Endothelial cell of hepatic sinusoid (primary cell): Measurements from ENCODE around the gene CALHM4.

Source experiments
- in situ Hi-C: cut with HindIII; loops from 2 replicates; pipeline ENCODE4 v1.10.0; 2017; ENCODE audit warnings: low sequenced_read_pairs

Gene CALHM4

DNA sequence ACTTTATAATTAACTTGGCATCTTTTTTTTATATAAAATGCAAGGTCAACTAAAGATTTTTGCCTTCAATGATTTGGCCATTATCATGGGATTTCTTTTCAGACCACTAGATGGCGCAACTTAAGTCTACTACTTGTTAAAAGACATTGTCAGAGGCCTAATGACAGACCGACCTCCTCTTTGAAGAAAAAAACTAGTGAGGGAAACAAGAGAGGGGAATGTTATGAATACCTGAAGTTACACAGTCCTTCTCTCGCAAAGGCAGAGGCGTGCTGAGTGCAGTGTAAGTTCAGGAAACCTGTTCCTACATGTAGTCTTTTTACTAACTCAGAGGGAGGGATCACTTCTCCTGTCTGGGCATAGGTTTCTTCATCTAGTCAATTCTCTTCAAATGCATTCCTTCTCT is 17.3 kb upstream of the CALHM4 start:
- in situ Hi-C loops = loop anchor here (5.0 kb wide), 1 partner anchor 84 kb away; no protein-coding TSS in a partner anchor

DNA sequence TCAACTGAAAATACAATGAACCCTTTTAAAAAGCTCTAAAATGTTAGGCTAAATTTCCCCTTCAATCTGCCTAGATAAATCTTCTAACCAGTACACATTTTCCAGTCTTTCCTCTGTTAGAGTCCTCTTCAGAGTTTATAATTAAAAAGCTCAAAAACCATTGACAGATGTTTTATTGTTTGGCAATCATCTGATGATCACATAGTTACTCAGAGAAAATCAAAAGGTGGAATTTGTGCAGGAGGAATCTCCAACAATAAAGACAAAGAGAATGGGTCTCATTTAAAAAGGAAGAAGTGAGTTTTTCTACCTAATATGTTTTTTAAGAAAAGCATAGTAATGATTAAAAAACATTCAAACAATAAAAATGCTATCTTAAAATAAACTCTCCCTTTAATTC is 11.1 kb upstream of the CALHM4 start:
- in situ Hi-C loops = no loop called here

DNA sequence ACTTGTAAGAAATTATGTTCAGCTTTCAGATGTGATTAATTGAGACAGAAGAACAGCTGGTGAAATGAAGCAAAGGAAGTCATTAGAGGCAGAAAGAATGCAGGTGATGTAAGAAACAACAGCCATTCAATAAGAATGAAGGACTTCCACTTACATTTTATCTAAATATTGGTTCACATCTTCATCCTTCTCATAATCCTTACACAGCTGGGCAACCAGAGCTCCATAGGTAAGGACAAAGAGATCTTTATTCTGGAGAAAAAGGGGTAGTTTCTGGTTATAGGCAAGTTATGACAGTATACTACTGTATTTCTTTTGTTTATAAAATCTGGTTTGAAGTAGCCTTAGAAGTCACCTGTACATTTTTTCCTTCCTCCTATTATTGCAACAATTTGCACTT is 10.4 kb upstream of the CALHM4 start:
- in situ Hi-C loops = no loop called here

DNA sequence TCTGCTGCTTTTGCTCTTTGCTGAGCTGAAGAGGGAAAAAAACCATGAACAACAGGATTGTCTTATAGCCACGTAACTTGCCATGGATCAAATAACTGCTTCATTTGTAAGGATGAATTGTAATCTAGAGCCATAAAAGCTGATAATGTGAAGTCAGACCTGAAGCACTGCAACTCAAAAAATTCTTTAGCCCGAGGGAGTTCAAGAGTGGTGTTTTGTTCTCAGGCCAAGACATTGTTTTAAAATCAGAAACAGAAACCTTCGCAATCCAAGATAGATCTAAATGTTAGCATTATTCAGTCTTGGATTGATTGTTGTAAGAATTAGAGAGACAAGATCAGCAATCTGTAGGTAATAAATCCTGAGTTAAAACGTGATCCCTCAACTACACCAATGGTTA is 7.9 kb upstream of the CALHM4 start, which contains the start of gene TRAPPC3L:
Gene TRAPPC3L, minus strand, starts transcription at position 34 of the 400 bp plus-strand sequence. CDS start 170 bp downstream, outside the sequence.
- in situ Hi-C loops = no loop called here

DNA sequence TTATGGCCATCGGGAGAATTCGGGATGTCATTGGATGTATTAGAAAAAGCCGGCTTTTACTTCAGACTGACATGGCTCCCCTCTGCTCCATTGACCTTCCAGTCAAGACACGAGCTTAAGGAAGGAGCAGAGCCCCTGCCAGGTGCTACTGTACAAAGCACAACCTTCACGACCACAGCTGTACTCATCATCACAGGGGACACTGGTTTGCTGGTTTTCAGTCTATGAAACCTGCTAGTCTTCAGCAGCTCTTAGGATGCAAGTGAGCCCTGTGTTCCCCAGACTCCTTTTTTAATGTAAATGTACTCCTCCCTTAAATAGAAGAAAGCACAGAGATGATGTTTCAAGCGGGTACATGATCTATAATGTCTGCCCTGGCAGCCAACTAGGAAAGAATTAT is 6.2 kb upstream of the CALHM4 start:
- in situ Hi-C loops = no loop called here

DNA sequence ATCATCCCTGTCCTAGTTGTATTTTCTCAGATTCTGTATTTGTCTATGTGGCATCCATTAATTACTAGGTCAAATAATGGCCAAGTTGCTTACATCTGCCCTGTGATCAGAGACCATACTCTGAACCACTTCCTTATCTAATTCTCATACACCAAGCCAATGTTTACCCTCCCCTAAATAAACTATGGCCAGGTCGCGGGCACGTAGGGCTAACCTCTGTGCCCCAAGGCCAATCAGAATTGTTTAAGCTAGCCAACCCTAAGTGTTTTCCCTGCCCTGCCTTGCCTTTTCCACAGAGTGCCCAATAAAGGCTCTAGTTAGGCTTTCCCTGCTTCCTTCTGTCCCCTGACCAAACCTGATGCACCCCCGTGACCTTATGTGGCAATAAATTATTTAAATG is 2.8 kb upstream of the CALHM4 start:
- in situ Hi-C loops = loop anchor here (25.0 kb wide), 1 partner anchor 288 kb away; the partner anchor contains the start of gene TSPYL4

DNA sequence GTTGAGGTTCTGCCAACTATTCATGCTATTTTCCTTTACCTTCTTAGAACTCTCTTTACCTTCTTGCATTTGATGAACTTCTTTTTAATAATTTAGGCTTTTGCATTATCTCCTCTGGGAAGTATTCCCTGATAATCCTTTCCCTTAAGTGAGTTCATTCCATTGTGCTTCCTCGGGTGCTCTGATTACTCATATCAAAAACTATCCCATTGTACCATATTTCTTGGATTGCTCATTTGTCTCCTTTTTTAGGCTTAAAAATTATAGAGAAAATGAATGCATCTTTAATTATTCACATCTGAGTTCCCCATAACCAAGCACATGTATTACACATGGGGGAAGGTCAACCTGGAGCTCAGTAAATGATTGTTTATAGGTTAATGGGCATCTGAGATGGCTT is 2.5 kb downstream of the CALHM4 start:
- in situ Hi-C loops = loop anchor here (25.0 kb wide), 1 partner anchor 294 kb away; the partner anchor contains the start of gene TSPYL4

DNA sequence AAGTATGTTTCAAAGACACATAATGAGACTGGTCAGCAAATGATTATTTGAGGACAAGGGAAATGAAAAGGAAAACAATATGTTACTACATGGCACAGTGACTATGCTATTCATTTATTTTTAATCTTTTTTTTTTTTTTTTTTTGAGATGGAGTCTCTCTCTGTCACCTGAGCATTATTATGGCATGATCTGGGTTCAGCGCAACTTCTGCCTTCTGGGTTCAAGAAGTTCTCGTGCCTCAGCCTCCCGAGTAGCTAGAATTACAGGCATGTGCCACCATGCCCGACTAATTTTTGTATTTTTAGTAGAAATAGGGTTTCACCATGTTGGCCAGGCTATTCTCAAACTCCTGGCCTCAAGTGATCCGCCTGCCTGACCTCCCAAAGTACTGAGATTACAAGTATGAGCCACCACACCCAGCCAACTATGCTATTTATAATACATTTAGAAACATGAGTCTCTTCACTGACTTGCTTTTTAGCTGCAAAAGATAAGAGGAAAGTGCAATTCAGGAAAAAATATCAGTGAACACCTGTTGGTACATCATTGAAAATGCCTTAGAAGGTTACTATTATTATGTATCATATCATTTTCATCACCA is 3.4 kb downstream of the CALHM4 start:
- in situ Hi-C loops = loop anchor here (25.0 kb wide), 1 partner anchor 295 kb away; the partner anchor contains the start of gene TSPYL4

- in situ Hi-C loops = loop anchor here (25.0 kb wide), 1 partner anchor 296 kb away; the partner anchor contains the start of gene TSPYL4
Measured at GRCh38 chr6:116557893-116558292, 4.3 kb downstream of the CALHM4 start.

- in situ Hi-C loops = loop anchor here (25.0 kb wide), 1 partner anchor 298 kb away; the partner anchor contains the start of gene TSPYL4
Measured at GRCh38 chr6:116560130-116560529, 6.6 kb downstream of the CALHM4 start.

DNA sequence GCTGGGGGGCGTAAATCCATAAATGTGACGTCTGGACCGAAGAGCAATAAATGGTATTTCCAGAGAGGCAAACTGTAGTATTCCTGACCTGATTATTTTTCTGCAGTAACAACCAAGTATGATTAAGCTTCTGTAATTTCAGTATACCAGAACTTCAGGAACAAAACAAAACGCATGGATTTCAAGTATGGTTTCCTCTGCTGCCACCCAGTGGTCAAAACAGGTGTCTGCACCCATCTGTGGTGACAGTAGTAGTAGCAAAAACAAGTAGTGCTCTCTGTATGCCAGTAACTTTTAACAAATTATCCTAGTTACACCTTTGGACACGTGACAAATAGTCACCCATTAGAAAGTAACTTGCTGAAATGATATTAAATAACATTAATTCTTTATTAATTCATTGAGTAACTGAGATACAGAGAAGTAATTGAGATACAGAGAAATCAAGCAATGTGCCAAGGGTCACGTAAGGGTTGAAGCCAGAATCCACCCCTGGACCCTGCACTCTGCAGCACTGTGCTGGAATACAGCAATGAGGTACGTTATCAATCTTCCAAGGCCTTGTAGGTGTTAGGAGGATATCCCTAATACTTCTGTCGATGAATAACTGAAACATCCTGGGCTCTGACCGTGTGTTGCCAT is 7.9 kb downstream of the CALHM4 start:
- in situ Hi-C loops = loop anchor here (25.0 kb wide), 1 partner anchor 299 kb away; the partner anchor contains the start of gene TSPYL4

DNA sequence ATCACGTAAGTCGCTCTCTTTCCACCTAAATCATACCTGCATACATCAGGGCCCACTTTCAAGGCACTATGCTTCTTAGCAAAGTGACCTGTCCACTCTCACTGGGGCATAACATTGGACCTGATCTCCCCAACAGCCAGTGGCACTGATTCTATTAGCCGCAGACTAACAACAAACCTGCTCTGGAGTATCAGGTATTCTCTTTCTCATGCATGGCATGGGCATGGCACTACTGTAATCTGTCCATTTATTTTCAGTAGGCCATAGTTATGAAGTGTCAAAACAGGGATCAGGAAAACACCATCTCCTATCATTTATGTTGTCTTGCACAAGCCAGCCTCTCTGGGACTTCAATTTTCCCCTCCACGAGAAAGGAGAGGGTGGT is 8.5 kb downstream of the CALHM4 start:
- in situ Hi-C loops = loop anchor here (25.0 kb wide), 1 partner anchor 300 kb away; the partner anchor contains the start of gene TSPYL4

GRCh38 chr6:116562614-116563013 is 9.1 kb downstream of the CALHM4 start:
- in situ Hi-C loops = loop anchor here (25.0 kb wide), 1 partner anchor 300 kb away; the partner anchor contains the start of gene TSPYL4

DNA sequence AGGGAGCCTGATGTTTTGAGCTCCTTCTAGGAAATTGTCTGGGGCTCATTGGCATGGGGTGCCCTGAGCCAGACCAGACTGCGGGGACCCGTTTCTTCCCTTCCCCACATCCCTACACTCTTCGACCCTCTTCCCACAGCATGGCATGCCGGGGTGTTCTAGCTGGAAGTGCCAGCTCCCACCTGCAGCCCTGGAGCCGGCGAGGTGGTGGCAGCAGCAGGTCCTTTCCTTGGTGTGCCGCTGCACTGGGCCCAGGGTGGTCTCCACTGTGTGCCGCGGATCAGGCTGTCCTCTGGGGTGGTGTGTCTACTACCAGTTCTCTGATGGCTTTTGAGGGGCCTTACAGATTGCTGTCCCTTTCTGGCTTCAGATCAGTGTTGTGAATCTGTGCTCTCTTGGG is 10.3 kb downstream of the CALHM4 start:
- in situ Hi-C loops = loop anchor here (25.0 kb wide), 1 partner anchor 302 kb away; the partner anchor contains the start of gene TSPYL4

- in situ Hi-C loops = loop anchor here (25.0 kb wide), 1 partner anchor 302 kb away; the partner anchor contains the start of gene TSPYL4
Measured at GRCh38 chr6:116564311-116564710, 10.8 kb downstream of the CALHM4 start.

GRCh38 chr6:116564921-116565872 is 11.6 kb downstream of the CALHM4 start:
- in situ Hi-C loops = loop anchor here (25.0 kb wide), 1 partner anchor 303 kb away; the partner anchor contains the start of gene TSPYL4

GRCh38 chr6:116568111-116568510 is 14.6 kb downstream of the CALHM4 start:
- in situ Hi-C loops = loop anchor here (25.0 kb wide), 1 partner anchor 306 kb away; the partner anchor contains the start of gene TSPYL4

GRCh38 chr6:116568821-116569755 is 15.5 kb downstream of the CALHM4 start:
- in situ Hi-C loops = loop anchor here (25.0 kb wide), 1 partner anchor 307 kb away; the partner anchor contains the start of gene TSPYL4
